Breast epithelium (tissue), 3 donors: ENCODE data around the gene TRAPPC10.

Experiments used
- CTCF ChIP-seq, 3 donors: fragments of 450-650 bp; IDR thresholded peaks; one replicate each; pipeline ENCODE4 v1.5.1; 2016 to 2017; ENCODE audit warnings: antibody characterized with exemption in 3 of 3, mild to moderate bottlenecking in 3 of 3, moderate library complexity in 3 of 3
- POLR2A ChIP-seq: fragments of 450-650 bp; IDR thresholded peaks from one replicate; pipeline ENCODE4 v1.6.1; 2016; ENCODE audit warnings: antibody characterized with exemption, mild to moderate bottlenecking, moderate library complexity
- POLR2AphosphoS5 ChIP-seq, 3 donors: sonication (generic); formaldehyde crosslinking; IDR thresholded peaks; one replicate each; pipeline ENCODE4 v1.6.1; 2017; ENCODE audit warnings: antibody characterized with exemption in 3 of 3

- TF ChIP-seq CTCF (IDR thresholded peaks at IDR 0.05) (no peak), POLR2AphosphoS5 (IDR thresholded peaks at IDR 0.05) (no peak), POLR2A (no peak)
These were observed 40.1 kb downstream of the TRAPPC10 start for GRCh38 chr21:44052071-44052829.
